22Rv1 (cell line): ENCODE results near the gene FAM216B.

Source experiments
- CTCF ChIP-seq: fragments of 450-650 bp; IDR thresholded peaks from 2 replicates; pipeline ENCODE4 v1.5.1; 2017; ENCODE audit warnings: mild to moderate bottlenecking
- ZFX ChIP-seq: fragments of 450-650 bp; IDR thresholded peaks from 2 replicates; pipeline ENCODE4 v1.6.1; 2017; ENCODE audit warnings: antibody characterized with exemption, borderline replicate concordance

GRCh38 chr13:42832341-42833096 lies 51.1 kb downstream of the FAM216B start:
- TF ChIP-seq CTCF (no peak), ZFX (no peak)
